Upper lobe of left lung (tissue), 6 donors: ENCODE data around the gene HS3ST5. TPM values are rescaled to one million over a fixed set of nuclear protein-coding genes. Genes with fewer than 3 reads are reported as not detected.

Experiments used
- ATAC-seq, 2 donors: fragments of 200-7000 bp; cut with Tn5 transposase; one replicate each; pipeline ENCODE4 v1.9.1; 2022; ENCODE audit warnings: mild to moderate bottlenecking in 2 of 2, moderate library complexity in 2 of 2; ENCODE audit not compliant: low FRiP score in 2 of 2
- DNase-seq, 2 donors: peaks; one replicate each; pipeline ENCODE4 v3.0.0-alpha.2; 2019 to 2020
- H3K27ac ChIP-seq, 4 donors: fragments of 200-600 bp; sonication (generic); one replicate each; pipeline ENCODE4 v1.5.1; 2016 to 2019
- H3K27me3 ChIP-seq, 4 donors: fragments of 200-600 bp; sonication (generic); one replicate each; pipeline ENCODE4 v1.5.1; 2017 to 2019
- H3K36me3 ChIP-seq, 4 donors: fragments of 200-600 bp; sonication (generic); one replicate each; pipeline ENCODE4 v1.5.1; 2016 to 2019
- H3K4me1 ChIP-seq, 4 donors: fragments of 200-600 bp; sonication (generic); one replicate each; pipeline ENCODE4 v1.5.1; 2018 to 2019
- H3K4me3 ChIP-seq, 4 donors: fragments of 200-600 bp; sonication (generic); one replicate each; pipeline ENCODE4 v1.5.1; 2017 to 2019; ENCODE audit warnings: mild to moderate bottlenecking in 2 of 4, moderate library complexity in 1 of 4
- H3K9me3 ChIP-seq, 4 donors: fragments of 200-600 bp; sonication (generic); one replicate each; pipeline ENCODE4 v1.5.1; 2018 to 2019
- EP300 ChIP-seq, 4 donors: sonication (generic); formaldehyde crosslinking; IDR thresholded peaks; one replicate each; pipeline ENCODE4 v1.5.1; 2017; ENCODE audit warnings: antibody characterized with exemption in 4 of 4, control low read depth in 2 of 4
- POLR2A ChIP-seq, 4 donors: fragments of 450-650 bp; IDR thresholded peaks; one replicate each; pipeline ENCODE4 v1.5.1; 2016 to 2017; ENCODE audit warnings: antibody characterized with exemption in 4 of 4, mild to moderate bottlenecking in 2 of 4
- POLR2AphosphoS5 ChIP-seq, 2 donors: sonication (generic); formaldehyde crosslinking; IDR thresholded peaks; one replicate each; pipeline ENCODE4 v1.5.1; 2017; ENCODE audit warnings: antibody characterized with exemption in 2 of 2
- WGBS, 2 donors: methylation state at CpG; one replicate each; pipeline ENCODE4 v1.1.5; 2017 to 2018; 5-methylcytosine and 5-hydroxymethylcytosine counted together
- total RNA-seq, 6 donors: library from RNA; depleted of rRNA in 4 of 6; stranded (reverse); fragments of >200 nt in 4 of 6; gene quantifications; one replicate each; pipeline versions ENCODE4 v1.1.0 to v1.2.1, GENCODE V29; 2016 to 2021
- TF ChIP-seq, protein P1 (sequence below), 6 experiments: fragments of 450-650 bp in 4 of 6; fragments of 200-600 bp in 2 of 6; sonication (generic) in 2 of 6; IDR thresholded peaks; one replicate each; pipeline ENCODE4 v1.5.1; 2016 to 2019; ENCODE audit warnings: antibody characterized with exemption in 6 of 6
- donor health status: DM: no; HTN: no; CAD: no; lungs with moderate emphysema.
- donor health status: DM: no; HTN: yes; CAD: no; lungs with severe emphysema.

HS3ST5 gene
- total RNA-seq, 6 donors from 2014 or later = 0.17 to 0.52 (median 0.30) TPM; not detected in 1

DNA sequence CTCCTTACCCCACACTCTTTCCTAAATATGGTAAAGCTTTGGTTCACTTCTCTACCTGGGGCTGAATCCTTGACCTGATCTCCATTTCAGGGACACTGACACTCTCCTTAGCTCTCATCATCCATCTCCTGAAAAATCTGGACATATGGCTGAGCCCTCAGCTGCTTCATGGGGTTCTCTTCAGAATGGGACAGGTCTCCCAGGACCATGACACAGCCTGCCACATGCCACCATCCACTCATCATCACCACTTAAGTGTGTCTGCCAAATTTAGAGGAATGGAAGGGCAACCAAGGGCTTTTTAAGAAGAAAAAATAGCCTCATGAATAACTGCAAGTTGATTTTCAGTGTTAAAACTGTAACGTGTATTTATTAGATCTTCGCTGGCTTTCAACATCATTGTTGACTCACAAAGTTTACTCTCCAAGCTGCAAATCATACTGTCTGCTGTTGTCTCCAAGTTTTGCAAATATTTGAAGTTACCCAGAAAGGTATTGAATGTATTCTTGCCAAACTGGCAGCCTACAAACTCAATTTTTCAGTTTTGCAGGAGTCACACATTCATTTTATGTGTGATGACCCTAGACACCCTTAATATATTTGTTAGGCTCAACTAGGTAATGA, 41.1 kb downstream of the HS3ST5 start:
- TF ChIP-seq POLR2AphosphoS5 (IDR thresholded peaks at IDR 0.05) (no peak), EP300 (IDR thresholded peaks at IDR 0.05) (no peak), POLR2A (IDR thresholded peaks at IDR 0.05) (no peak)
- TF ChIP-seq, protein P1, sequence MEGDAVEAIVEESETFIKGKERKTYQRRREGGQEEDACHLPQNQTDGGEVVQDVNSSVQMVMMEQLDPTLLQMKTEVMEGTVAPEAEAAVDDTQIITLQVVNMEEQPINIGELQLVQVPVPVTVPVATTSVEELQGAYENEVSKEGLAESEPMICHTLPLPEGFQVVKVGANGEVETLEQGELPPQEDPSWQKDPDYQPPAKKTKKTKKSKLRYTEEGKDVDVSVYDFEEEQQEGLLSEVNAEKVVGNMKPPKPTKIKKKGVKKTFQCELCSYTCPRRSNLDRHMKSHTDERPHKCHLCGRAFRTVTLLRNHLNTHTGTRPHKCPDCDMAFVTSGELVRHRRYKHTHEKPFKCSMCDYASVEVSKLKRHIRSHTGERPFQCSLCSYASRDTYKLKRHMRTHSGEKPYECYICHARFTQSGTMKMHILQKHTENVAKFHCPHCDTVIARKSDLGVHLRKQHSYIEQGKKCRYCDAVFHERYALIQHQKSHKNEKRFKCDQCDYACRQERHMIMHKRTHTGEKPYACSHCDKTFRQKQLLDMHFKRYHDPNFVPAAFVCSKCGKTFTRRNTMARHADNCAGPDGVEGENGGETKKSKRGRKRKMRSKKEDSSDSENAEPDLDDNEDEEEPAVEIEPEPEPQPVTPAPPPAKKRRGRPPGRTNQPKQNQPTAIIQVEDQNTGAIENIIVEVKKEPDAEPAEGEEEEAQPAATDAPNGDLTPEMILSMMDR (IDR thresholded peaks at IDR 0.05) = no peak
- no peaks in the 10 kb centered on the region for H3K9me3 ChIP-seq
- WGBS, 2 donors = 67 to 91% methylated on average over 2 of the region's 2 CpGs
- no peak overlapping the region for H3K4me3 ChIP-seq
- H3K4me1 ChIP-seq = no peaks in the 10 kb centered on the region
- DNase-seq = no peak
- no peaks in the 10 kb centered on the region for H3K36me3 ChIP-seq
- no peak for ATAC-seq
- H3K27me3 ChIP-seq = no peaks in the 10 kb centered on the region
- H3K27ac ChIP-seq = no peak overlapping the region

DNA sequence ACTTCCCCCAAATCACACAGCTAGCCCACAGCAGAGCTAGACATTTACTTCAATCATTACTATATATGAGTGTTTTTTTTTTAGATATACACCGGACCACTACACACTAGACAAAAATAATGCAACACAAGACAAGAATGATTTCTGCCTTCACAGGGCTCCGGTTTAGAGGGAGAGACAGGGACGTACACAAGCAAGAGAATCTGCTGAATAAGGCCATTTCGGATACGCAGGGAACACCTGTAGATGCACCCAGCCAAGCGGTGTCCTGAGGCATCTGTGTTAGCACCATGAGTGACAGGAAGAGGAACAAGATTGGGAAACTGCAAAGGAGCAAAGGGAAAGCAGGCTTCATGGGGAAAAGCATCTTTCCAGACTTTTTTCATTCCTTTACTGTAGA, 45.7 kb downstream of the HS3ST5 start:
- no peaks in the 10 kb centered on the region for H3K4me1 ChIP-seq
- TF ChIP-seq POLR2AphosphoS5 (IDR thresholded peaks at IDR 0.05) (no peak), EP300 (IDR thresholded peaks at IDR 0.05) (no peak), POLR2A (IDR thresholded peaks at IDR 0.05) (no peak)
- TF ChIP-seq, protein P1 (IDR thresholded peaks at IDR 0.05) = no peak
- H3K36me3 ChIP-seq = no peaks in the 10 kb centered on the region
- no peak overlapping the region for H3K27ac ChIP-seq
- WGBS, 2 donors = 88 to 93% methylated on average over 6 of the region's 6 CpGs
- no peaks in the 10 kb centered on the region for H3K27me3 ChIP-seq
- H3K4me3 ChIP-seq = no peak overlapping the region
- DNase-seq (no peak), ATAC-seq (no peak)
- H3K9me3 ChIP-seq = no peaks in the 10 kb centered on the region

DNA sequence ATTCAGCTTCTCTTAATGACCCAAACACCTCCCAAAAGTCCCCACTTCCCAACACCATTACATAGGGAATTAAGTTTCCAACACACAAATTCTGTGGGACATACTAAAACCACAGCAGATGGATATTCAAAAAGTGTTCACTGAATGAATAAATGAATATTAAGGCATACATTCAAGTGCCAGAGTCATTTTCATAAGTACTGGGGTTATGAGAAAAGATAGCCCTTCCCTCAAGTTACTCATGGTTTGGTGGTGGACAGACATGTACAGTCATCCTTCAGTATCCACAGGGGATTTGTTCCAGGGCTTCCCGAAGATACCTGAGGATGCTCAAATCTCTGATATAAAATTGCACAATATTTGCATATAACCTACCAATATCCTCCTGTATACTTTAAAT, 50.4 kb downstream of the HS3ST5 start:
- Histone ChIP-seq H3K27ac (no peak overlapping the region), H3K9me3 (no peaks in the 10 kb centered on the region), H3K4me3 (no peak overlapping the region), H3K4me1 (no peaks in the 10 kb centered on the region), H3K27me3 (no peaks in the 10 kb centered on the region), H3K36me3 (no peaks in the 10 kb centered on the region)
- WGBS, 2 donors = 94 to 96% methylated on average over 1 of the region's 1 CpG
- no peak for DNase-seq
- no peak for ATAC-seq
- no peak for TF ChIP-seq EP300 (IDR thresholded peaks at IDR 0.05)
- no peak for TF ChIP-seq POLR2AphosphoS5 (IDR thresholded peaks at IDR 0.05)
- TF ChIP-seq, protein P1 (IDR thresholded peaks at IDR 0.05) = no peak
- TF ChIP-seq POLR2A (IDR thresholded peaks at IDR 0.05) = no peak

DNA sequence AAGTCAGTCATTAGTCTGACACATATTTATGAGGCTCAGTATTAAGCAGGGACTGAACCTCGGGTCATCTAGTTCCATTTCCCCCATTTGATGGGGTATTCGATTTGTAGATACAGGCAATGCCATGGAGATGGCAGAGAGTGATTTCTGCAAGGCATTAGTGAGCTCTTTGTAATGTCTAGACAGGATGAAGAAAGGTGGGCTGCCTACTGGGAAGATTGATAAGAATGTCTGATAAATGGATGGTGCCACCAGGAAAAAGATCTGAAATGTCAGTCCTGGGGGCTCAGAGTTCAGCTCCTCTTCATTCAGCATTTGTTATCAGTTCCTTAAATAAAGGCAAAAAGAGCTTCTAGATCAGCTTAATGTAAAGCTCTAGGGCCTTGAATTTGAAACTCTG, 51.4 kb downstream of the HS3ST5 start:
- no peak for ATAC-seq
- TF ChIP-seq EP300 (IDR thresholded peaks at IDR 0.05) = no peak
- no peak for TF ChIP-seq POLR2A (IDR thresholded peaks at IDR 0.05)
- TF ChIP-seq, protein P1 (IDR thresholded peaks at IDR 0.05) = no peak
- no peak for TF ChIP-seq POLR2AphosphoS5 (IDR thresholded peaks at IDR 0.05)
- whole genome bisulfite sequencing, 2 donors = 54 to 64% methylated on average over 2 of the region's 2 CpGs

DNA sequence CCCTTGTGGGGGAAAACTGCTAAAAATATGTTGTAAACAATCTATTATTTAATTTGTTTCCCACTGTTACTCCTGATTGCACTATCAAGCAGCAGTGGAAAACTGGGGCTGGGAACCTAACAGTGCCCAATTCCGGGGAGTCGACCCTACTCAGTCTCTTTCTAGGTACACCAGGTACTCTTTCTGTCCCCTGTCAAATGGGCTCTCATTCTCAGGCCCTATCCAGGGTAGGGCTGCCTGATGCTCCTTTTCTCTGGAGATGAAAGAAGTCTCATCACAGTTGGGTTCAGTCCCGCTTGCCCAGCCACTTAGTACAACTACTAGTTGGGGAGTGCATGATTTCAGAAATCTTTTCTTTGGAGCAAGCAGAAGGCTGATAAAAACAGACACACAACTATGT, 52.0 kb downstream of the HS3ST5 start:
- H3K4me3 ChIP-seq = no peak overlapping the region
- DNase-seq (no peak), ATAC-seq (no peak)
- H3K9me3 ChIP-seq = no peaks in the 10 kb centered on the region
- H3K36me3 ChIP-seq = no peaks in the 10 kb centered on the region
- WGBS, 2 donors = 90 to 91% methylated on average over 3 of the region's 3 CpGs
- H3K27ac ChIP-seq = no peak overlapping the region
- TF ChIP-seq, protein P1 (IDR thresholded peaks at IDR 0.05) = no peak
- no peak for TF ChIP-seq EP300 (IDR thresholded peaks at IDR 0.05)
- TF ChIP-seq POLR2AphosphoS5 (IDR thresholded peaks at IDR 0.05) = no peak
- no peak for TF ChIP-seq POLR2A (IDR thresholded peaks at IDR 0.05)
- H3K27me3 ChIP-seq = no peaks in the 10 kb centered on the region
- no peaks in the 10 kb centered on the region for H3K4me1 ChIP-seq

More for the DNA sequence above, 51.4 kb downstream of the HS3ST5 start:
- Histone ChIP-seq H3K27ac (no peak overlapping the region), H3K9me3 (no peaks in the 10 kb centered on the region), H3K36me3 (no peaks in the 10 kb centered on the region), H3K4me1 (no peaks in the 10 kb centered on the region), H3K27me3 (no peaks in the 10 kb centered on the region), H3K4me3 (no peak overlapping the region)
- DNase-seq = no peak
